Glomerular endothelial cell (primary cell): ENCODE measurements around the gene LSP1. TPM values are rescaled to one million over a fixed set of nuclear protein-coding genes. Genes with fewer than 3 reads are reported as not detected.
"Not testable (repeated sequence)": the region's sequence is repeated elsewhere in the genome, so short reads cannot be mapped to it uniquely, and the experiment has no call there.

Experiments used
- DNase-seq: peaks from one replicate; pipeline ENCODE4 v3.0.0-alpha.2; 2011; ENCODE audit warnings: low read depth, low spot score; ENCODE audit errors: extremely low read depth
- total RNA-seq: library from RNA; depleted of rRNA; stranded (reverse); fragments of >200 nt; gene quantifications from 2 replicates; pipeline ENCODE4 v1.2.3, GENCODE V29; 2015

Gene LSP1
- total RNA-seq, 1 donor from 2014 or later = 1.1 TPM

- DNase-seq = no peak
These were observed 84.9 kb downstream of the LSP1 start for GRCh38 chr11:1937616-1938342.

- DNase-seq = no peak
These were observed 85.6 kb downstream of the LSP1 start for GRCh38 chr11:1938343-1939005.

DNA sequence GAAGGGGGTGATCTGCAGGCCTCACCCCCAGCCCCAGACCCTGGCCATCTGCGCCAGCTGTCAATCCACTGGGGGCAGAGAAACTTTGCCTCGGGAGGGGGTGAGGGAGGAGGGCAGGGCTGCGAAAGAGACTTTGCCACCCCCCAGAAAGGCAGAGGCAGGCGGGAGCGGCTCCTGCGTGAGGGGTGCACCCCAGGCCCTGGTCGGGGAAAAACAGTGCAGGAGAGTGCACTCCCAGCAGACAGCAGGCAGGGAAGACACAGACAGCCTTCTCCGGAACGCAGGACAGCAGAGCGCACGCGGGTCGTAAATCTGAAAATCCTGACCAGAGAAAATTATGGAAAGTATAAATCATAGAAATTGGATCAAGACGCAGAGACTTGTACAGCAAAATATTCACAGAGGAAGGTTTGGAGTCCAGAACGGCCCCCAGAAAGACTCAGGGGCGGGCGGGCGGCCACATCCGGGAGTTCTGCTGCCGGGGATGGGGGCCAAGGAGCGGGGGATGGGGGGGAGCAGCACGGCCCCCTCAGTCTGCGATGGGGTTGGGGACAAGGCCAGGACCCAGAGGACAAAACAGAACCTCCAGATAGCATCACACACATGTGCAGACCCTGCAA, 86.2 kb downstream of the LSP1 start:
- DNase-seq = no peak

DNA sequence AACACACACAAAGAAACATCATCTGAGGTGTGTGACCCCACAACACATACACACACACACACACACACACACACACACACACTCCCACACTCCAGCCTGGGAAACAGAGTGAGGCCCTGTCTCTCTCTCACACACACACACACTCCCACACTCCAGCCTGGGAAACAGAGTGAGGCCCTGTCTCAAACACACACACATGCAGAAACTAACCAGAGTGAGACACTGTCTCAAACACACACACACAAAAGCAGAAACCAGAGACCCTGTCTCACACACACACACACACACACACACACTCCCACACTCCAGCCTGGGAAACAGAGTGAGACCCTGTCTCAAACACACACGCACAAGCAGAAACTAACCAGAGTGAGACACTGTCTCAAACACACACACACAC, 86.9 kb downstream of the LSP1 start:
- not testable (repeated sequence) for DNase-seq

Other genes with a start within 250 kb of the LSP1 start
- gene KRTAP5-3, start 244.6 kb upstream of the LSP1 start, total RNA-seq = not detected in 2 replicates
- gene KRTAP5-4, start 230.9 kb upstream of the LSP1 start, total RNA-seq = not detected in 2 replicates
- not detected in 2 replicates for gene KRTAP5-5, start 223.3 kb upstream of the LSP1 start, total RNA-seq
- not detected in 2 replicates for gene KRTAP5-6, start 155.9 kb upstream of the LSP1 start, total RNA-seq
- gene IFITM10, start 102.5 kb upstream of the LSP1 start, total RNA-seq = 1.1 TPM in 1 of 2 replicates, not detected in the other
- gene CTSD, start 89.2 kb upstream of the LSP1 start, total RNA-seq = 671 and 739 TPM in 2 replicates
- not detected in 2 replicates for gene SYT8, start 18.1 kb upstream of the LSP1 start, total RNA-seq
- gene TNNI2, start 14.1 kb upstream of the LSP1 start, total RNA-seq = not detected in 2 replicates
- gene PRR33, start 38.8 kb downstream of the LSP1 start, total RNA-seq = not detected in 2 replicates
- not detected in 2 replicates for gene TNNT3, start 66.6 kb downstream of the LSP1 start, total RNA-seq
- 105 and 166 TPM in 2 replicates for gene MRPL23, start 94.2 kb downstream of the LSP1 start, total RNA-seq
- 91.3 and 154 TPM in 2 replicates for gene H19, start 144.8 kb downstream of the LSP1 start, total RNA-seq